ENCODE measurements around the gene LUZP2.
"Not testable (repeated sequence)": the region's sequence is repeated elsewhere in the genome, so short reads cannot be mapped to it uniquely, and the experiment has no call there.

LUZP2 gene

DNA sequence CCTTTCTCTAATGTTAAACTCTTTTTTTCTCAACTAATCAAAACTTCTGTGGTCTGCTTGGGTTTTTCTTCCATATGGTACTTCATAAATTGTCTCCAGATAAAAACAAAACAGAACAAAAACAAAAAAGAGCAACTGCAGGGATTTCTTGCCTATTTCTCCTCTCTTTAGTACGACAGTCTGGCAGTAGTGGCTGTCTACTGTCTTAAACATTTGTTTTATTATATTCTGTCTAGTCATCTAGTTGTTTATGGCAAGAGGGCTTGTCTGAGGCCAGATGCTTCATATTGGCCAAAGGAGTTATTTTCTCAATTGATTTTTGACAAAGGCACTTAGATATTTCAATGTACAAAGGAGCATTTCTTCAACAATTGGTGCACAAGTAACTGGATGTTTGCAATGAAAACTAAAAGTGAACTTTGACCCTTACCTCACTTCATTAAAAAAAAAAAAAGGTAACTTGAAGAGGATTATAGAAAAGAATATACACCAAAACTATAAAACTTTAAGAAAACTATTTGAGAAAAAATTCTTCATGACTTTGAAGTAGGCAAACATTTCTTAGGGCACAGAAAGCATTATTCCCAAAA lies 404.2 kb downstream of the LUZP2 start:
- no peak for DNase-seq (ENCODE audit: low read depth)

DNA sequence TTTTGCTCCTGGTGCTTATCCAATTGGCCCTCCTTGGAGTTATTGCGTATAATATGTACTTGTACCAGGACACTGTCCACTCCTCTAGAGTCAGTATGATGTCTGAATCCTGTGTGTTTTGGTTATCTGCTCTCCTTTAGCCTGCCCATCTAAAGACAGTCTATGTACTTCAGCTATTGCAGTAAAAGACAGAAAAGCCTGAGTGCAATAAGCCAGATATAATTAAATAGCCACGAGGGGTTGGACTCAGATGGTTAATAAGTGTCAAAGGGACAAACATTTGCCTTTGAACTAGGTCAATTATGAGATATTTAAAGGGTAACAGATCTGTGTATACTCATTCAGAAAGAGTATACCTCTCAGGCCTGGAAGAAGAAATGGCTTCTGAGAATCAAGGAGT lies 406.7 kb downstream of the LUZP2 start:
- DNase-seq (ENCODE audit: low read depth), result no peak

DNA sequence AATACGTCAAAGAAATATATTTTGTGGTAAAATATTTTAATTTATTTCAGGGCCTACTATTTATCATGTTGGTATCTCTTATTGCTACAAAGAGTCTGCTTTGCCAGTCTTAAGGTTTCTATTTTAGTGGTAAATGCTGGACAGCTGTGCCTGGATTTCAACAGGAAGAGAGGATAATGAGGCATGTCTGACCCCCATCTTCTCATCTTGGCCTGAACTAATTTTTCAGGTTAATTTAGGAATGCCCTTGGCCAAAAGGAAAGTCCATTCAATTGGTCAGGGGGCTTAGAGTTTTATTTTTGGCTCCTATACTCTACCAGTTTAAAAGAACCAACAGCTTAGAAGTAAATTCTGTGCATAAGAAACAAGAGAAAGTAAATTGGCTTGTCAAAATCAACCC lies 428.2 kb downstream of the LUZP2 start:
- DNase-seq (ENCODE audit: low read depth), result no peak

DNA sequence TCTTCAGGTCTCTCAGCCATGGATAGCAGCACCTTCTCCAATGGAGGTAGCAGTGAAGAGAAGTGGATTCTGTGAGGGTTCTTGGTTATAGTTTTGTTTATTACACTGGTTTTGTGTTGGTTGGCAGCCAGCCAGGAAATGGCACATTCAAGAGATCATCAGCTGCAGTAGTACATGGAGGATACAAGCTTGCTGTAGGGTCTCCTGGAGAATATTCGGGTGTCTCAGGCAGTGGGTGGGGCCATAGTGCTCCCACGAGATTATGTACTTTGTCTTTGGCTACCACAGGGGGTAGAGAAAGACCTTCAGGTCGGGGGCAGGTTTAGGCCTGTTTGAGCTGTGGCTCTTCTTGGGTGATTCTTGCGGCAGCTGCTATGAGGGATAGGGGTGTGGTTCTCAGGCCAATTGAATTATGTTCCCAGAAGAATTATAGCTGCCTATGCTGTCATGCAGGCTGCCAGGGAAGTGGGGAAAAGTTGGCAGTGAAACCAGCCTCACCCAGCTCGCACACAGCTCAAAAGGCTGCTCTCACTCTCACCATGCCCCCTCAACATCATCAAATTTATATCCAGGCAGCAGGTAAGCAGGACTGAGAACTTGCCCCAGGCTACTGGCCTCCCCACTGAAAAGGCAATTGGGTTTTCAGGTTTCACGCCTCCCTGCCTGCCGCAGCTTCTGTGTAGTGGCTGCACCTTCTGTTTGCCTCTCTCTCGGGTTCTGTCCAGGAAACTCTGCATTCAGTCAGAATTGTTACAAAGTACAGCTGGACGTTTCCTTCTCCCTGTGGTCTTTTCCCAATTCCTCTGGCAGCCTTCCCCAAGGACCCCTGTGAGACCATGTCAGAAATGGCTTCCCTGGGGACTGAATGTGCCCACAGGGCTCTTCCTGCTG lies 435.5 kb downstream of the LUZP2 start:
- DNase-seq (ENCODE audit: low read depth), result no peak

DNA sequence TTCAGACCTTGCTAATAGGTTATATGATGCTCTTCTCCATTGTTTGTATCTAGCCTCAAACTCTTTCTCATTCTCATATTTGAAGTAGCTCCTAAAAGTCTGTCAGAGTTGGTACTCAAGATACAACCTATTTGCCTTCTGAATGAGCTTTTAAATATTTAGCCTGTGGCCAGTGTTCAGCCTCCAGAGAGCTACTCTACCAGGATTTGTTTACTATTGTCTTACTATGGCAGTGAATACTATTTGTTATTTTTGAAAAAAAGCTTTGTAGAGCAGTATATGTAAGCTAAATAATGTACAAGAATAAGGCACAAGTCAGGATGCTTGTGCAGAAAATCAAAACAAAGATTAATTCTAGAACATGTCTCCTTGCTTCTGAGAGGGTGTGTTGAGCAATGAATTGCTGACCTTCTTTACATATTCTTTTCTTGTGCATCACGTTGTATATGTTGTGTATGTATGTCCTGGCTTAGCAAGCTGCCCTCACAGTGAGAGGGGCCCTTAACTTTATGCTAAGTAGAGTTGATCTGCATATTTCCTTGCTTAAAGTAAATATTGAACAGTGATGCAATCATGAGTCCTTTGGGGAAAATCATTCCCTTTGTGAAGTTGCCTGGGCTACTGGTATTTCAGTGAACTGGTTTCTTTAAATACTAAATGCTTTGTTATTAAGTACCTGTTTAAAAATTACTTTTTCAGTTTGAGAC lies 438.0 kb downstream of the LUZP2 start:
- DNase-seq (ENCODE audit: low read depth), result no peak

DNA sequence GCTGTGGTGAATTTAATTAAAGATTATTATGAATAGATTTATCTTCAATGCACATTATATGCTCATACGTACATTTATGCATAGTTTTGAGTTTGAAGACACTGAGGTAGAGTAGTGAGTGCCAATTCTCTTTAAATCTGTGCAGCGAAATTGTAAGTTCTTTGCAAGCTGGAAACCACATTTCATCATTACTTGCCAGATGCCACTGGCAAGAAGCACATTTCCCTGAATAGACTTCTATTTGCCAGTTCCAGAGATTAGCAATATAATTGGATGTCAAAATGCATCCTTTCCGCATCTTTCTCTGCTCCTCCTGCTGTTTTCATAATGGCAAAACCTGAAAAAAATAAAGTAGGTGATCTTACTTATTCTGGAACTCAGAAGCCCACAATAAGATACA lies 448.0 kb downstream of the LUZP2 start:
- no peak for DNase-seq (ENCODE audit: low read depth)

DNA sequence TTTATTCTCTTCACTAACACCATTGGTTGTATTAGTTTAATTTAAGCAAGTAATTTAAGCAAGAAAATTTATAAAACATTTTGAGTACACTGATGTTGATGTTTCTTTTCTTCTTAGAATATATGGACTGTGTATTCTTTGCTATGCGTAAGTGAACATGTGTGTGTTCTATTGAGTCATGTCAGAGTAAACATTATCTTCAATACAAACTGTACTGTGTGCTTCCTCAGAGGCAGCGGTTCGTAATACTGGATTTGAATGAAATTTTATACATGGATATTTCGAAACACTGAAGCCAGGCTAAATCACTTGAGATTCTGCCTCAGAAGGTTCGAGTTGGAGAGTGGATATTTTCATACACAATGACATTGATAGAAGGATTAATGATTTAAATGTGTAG lies 452.6 kb downstream of the LUZP2 start:
- no peak for DNase-seq (ENCODE audit: low read depth)

DNA sequence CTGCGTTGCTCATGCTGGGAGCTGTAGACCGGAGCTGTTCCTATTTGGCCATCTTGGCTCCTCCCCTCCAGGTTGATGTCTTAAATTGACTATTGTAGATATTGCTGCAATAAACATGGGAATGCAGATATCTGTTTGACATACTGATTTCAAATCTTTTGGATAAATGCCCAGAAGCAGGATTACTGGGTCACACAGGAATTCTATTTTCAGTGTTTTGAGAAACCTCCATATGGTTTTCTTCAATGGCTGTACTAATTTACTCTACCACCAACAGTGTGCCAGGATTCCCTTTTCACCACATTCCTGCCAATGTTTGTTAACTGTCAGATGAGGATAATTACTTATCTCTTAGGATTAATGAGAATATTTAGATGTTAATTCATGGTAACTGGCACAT lies 467.0 kb downstream of the LUZP2 start:
- DNase-seq (ENCODE audit: low read depth), result no peak

DNA sequence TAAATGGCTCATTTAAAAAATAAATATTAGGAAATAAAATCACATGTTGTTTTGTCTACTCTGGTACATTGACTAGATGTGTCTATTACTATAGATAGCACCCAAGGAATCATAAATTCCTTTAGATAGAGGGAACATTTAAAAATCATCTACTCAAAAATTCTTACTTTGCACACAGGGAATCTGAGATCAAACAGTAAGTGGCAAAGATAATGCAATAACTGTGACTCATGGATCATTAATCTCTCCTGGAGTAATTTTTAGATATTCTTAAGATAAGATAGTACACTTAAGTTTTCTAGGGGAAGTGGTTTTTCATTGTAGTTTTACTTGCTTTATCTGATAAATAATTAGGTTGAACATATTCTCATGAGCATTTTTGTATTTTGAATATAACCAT lies 468.9 kb downstream of the LUZP2 start:
- no peak for DNase-seq (ENCODE audit: low read depth)

DNA sequence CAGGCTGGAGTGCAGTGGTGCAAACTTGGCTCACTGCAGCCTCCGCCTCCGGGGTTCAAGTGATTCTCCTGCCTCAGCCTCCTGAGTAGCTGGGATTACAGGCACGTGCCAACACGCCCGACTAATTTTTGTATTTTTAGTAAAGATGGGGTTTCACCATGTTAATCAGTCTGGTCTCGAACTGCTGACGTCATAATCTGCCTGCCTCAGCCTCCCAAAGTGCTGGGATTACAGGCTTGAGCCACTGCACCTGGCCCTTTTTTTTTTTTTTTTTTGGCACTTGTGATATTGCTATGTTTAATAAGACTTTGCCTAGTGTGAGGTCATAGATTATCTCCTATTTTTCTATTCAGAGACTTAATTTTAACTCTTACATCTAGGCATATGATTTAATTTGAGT lies 497.1 kb downstream of the LUZP2 start:
- DNase-seq (ENCODE audit: low read depth), result not testable (repeated sequence)

DNA sequence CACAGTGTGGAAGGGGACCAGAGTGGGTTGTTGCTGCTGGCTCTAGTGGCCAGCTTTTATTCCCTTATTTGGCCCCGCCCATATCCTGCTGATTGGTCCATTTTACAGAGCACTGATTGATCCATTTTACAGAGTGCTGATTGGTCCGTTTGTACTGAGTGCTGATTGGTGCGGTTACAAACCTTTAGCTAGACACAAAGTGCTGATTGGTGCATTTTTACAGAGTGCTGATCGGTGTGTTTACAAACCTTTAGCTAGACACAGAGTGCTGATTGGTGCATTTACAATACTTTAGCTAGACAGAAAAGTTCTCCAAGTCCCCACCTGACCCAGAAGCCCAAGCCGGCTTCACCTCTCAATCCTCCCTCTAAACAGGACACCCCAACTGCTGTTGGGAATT lies 503.1 kb downstream of the LUZP2 start:
- DNase-seq (ENCODE audit: low read depth), result not testable (repeated sequence)

DNA sequence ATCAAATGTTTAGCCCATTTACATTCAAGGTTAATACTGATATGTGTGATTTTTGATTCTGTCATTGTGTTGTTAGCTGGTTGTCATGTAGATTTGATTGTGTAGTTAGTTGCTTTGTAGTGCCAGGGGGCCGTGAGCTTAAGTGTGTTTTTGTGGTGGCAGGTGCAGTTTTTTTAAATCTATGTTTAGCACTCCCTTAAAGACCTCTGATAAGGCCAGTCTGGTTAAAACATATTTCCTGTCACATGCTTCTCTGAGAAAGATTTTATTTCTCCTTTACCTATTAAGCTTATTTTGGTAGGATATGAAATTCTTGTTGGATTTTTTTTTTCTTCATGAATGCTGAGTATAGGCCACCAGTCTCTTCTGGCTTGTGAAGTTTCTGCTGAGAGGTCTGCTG lies 540.6 kb downstream of the LUZP2 start:
- no peak for DNase-seq (ENCODE audit: low read depth)

DNA sequence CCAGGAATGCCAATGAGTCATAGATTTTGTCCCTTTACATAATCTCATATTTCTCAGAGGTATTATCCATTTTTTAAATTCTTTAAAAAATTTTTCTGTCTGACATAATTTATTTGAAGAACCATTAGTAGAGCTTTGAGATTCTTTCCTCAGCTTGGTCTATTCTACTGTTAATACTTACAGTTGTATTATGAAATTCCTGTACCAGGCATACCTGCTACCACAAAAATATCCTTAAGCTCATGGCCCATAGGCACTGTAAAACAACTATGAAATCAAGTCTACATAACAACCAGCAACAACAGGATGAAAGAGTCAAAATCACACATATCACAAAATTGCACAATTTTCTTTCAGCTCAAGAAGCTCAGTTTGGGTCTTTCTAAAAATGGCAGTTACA lies 541.3 kb downstream of the LUZP2 start:
- DNase-seq (ENCODE audit: low read depth), result no peak

DNA sequence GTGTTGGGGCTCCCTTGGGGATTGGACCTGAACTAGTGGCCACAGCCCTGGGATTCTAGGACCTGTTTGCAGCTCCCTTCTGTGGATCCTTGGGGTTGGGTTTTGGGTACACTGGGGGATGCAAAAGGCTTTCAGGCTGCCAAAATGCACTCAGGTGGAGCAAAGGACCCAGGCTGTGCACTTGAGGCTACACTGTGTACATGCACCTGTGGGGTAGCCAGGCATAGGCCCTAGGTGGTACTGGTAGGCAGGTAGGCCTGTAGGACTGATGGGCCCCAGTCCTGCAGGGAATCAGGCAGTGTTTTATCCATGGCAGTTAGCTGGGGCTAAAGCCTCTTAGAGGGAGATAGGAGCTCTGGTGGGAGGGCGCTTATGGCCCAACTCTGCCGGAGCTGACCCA lies 542.3 kb downstream of the LUZP2 start:
- DNase-seq (ENCODE audit: low read depth), result no peak

DNA sequence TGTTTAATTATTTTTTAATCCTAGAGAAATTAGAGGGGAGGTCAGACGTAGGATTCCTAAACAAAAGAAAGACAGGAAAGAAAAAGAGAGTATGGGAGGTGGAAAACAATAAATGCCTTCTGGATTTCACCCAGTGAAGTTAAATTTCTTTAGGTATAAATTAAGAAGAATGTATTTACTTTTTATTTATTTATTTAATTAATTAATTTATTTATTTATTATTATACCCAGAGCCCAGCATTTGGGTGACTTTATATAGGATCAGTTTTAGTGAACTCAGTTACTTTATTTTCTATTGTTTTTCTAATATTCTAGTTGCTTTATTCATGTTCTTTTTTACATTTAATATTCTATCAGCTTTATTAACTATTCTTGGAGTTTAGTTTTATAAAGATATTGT lies 551.8 kb downstream of the LUZP2 start:
- no peak for DNase-seq (ENCODE audit: low read depth)

DNA sequence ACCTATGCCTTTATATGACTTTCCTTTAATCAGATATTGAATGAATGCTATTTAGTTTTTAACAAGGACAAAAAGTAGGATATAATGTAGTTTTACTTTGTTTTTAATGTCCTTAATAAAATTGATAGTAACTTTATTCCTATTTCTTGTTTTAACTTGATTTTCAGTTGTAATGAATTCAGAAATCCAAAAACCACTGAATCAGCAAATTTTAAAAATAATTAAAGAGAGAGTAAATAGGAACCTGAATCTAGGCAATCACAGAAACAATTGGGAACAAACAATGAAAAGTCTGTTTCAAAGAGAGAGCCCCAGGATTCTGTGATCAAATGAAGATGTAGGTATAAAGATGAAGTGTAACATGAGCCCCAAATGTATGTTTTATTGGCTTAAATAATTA lies 556.0 kb downstream of the LUZP2 start:
- no peak for DNase-seq (ENCODE audit: low read depth)

DNA sequence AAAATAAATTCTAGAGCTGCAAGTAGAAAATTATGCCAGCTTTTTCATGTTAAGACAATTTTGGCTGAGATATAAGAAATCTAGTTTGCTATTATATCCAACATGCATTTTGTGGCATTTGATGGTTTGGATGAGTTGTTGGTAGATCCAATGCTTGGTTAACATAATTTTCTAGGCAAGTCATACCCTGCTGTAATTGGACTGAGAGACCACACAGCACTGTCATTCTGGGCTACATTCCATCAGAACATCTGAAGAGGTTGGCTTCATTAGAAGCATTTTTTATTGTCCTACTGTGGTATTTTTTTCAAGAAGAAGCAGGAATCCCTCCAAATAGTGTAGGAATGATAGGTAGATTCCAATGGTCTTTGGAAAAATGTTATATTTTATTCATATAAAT lies 561.0 kb downstream of the LUZP2 start:
- DNase-seq (ENCODE audit: low read depth), result no peak

DNA sequence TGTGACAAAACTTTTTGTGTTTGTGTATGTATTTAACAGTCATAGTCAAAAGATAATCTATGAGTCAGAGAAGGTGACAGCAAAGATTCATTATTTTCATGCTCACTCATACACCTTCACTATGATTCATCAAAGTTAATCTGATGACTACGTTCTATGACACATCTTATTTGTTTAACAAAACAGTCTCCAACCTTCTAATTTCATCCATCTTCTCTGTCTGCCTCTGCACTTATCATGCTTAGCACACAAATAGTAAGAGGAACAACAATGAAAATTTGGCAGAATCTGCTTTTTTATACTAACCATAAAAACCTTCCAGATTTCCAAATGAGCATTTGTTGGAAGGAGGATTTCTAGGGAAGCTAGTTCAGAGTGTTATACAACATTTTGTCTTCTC lies 568.9 kb downstream of the LUZP2 start:
- no peak for DNase-seq (ENCODE audit: low read depth)

DNA sequence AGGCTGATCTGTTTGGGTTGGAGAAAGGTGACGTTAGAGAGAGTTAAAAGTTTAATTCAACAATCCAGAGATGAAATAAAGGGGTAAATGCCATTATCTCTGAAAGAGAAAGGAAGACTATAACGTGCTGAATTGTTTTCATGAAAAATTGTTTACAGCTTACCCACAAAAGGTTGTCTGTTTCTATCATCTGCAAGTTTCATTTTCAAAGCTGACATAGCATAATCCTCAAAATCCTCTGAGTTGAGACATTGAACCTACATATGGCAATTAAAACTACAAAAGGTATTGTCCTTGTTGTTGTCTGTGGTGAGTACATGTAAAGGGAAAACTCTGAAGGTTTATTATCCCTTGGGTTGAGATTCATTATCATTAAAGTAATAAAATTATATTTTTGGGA lies 569.9 kb downstream of the LUZP2 start:
- no peak for DNase-seq (ENCODE audit: low read depth)

DNA sequence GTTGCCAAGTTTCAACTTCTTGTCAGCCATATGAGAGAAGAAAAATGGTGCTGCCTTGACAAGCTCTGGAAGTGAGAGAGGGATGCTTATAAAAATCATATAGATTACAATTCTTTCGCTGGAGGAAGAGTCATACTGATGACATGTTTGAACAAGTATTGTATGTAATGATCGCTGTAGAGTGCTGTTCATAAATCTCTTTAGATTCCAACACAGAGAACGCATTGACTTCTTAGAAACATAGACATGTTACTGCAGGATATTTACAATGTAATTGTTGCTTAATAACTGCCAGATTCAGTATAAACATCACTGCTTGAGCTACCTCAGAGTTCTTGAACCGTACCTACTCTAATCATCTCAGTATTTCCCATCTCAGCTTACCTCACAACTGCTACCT lies 571.6 kb downstream of the LUZP2 start:
- no peak for DNase-seq (ENCODE audit: low read depth)

DNA sequence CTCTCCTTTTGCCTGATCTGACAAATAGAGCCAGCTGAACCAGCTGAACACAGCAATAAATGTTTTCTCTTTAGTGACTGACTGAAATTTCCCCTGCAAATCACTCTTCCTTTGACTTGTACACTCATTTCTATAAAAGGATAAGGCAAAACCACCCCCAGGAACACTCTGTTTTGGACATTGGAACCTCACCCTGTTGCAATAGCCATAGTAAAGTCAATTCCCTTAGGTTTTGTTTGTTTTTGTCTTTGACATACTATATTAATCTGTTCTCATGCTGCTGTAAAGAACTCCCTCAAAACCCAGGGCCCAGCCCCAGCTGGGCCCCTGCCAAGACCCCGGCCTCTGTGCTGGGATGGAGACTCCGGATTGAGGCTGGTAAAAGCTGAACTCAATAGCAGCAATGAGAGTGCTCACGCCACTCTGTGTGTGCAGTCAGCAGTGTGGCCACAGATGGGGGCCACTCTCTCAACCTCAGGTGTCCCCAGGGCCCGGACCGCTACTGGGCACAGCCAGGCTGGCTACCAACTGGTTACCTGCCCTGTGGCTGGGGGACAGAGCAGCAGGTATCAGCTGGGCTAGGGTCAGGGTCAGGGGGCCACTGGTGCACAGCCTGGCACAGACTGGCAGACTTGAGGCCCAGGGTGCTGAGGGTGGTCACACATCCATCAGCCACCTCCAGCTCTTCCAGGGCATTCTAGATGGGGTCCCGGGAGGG lies 597.4 kb downstream of the LUZP2 start:
- DNase-seq (ENCODE audit: low read depth), result no peak

DNA sequence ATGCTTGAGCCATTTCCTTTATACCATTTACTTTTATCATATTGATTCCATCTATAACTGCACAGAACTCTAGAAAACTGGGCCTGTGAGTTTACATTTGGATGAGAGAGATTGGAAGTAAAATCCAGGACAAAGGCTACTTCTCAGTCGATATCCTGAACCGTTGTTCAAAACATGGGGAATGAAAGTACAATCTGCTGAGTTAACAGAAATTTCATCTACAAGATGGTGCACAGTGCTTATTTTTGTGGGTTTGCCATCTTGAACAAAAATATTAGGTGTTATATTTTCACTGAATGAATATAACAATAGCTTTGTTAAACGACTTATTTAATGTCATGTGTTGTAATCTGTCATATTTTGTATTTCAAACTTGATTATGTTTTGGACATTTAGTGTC lies 622.6 kb downstream of the LUZP2 start:
- no peak for DNase-seq (ENCODE audit: low read depth)
